ENCODE data around the gene CAPN6.

DNA sequence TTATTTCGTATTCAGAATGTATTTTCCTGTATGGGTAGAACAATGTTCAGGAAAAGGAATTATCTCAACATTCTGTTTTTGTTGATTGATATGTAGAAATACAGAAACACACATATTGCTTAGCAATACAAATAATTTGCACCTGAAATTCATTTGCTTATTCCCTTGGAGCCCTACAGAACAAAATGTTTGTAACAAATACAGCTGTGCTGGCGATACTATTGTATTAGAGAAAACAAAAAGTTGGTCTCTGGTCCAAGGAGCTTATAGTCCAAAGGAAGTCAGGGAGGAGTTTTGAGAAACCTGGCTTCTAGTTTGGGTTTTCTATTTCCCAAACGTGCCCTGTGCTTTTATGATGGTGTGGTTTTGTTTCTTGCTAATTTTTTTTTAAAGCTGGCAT, 37.8 kb upstream of the CAPN6 start:
- TF ChIP-seq POLR2A (IDR thresholded peaks at IDR 0.05; ENCODE audit: low read depth, low read length) (no peak), POLR2AphosphoS5 (IDR thresholded peaks at IDR 0.05; ENCODE audit: low read depth, low read length) (no peak), POU2F2 (IDR thresholded peaks at IDR 0.05; ENCODE audit: low read depth, low read length) (no peak), PAX5 (IDR thresholded peaks at IDR 0.05; ENCODE audit: insufficient read depth, low read length, severe bottlenecking) (no peak)
